ENCODE measurements around the gene CIITA. TPM values are rescaled to one million over a fixed set of nuclear protein-coding genes. Genes with fewer than 3 reads are reported as not detected.

Gene CIITA
- total RNA-seq, 1 experiment from 2014 or later, result 22.4 TPM

GRCh38 chr16:10932959-10933710, 56.1 kb downstream of the CIITA start:
- no peak for DNase-seq
- intact Hi-C loops (cut with micrococcal nuclease; ENCODE audit: unreplicated experiment), result no loop called here
- no peak overlapping the region for H3K27ac Mint-ChIP-seq (ENCODE audit: unreplicated experiment)
- CTCF ChIA-PET, result interaction anchor here (1.2 kb wide), 1 partner anchor 9 kb away, joined by 9 read pairs; the partner anchor contains the start of gene DEXI
- H3K4me1 Mint-ChIP-seq (ENCODE audit: low read depth, unreplicated experiment), result no peaks in the 10 kb centered on the region
- TF ChIP-seq CTCF (IDR thresholded peaks at IDR 0.05; ENCODE audit: unreplicated experiment), result no peak
- BruUV-seq (replicated peaks), result no TSS peak
- H3K4me3 Mint-ChIP-seq (ENCODE audit: low read depth, unreplicated experiment), result no peak overlapping the region
- H3K9me3 Mint-ChIP-seq (ENCODE audit: low read depth, unreplicated experiment), result no peaks in the 10 kb centered on the region
- H3K36me3 Mint-ChIP-seq (ENCODE audit: insufficient read depth, unreplicated experiment), result peaks cover 45% of the 10 kb centered on the region
- no peaks in the 10 kb centered on the region for H3K27me3 Mint-ChIP-seq (ENCODE audit: unreplicated experiment)

DNA sequence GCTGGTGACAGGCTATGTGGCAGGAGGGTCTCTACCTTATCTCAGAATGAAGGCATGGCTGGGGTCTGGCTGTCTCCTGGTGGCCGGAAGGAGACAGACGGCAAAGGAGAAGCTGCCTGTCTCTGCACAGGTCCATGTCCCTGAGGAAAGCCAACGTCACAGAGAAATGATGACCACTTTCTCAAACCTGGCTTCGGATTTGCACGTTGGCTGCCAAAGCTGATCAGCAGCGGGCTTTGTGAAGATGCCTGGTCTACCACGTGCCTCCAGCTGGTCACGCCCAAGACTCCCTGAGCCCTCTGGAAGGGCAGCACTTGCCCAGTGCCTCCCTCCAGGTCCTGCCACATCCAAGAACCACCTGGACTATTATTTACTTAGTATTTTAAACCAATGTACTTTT, 56.9 kb downstream of the CIITA start:
- Mint-ChIP-seq H3K27me3 (ENCODE audit: unreplicated experiment) (no peaks in the 10 kb centered on the region), H3K4me3 (ENCODE audit: low read depth, unreplicated experiment) (no peak overlapping the region), H3K9me3 (ENCODE audit: low read depth, unreplicated experiment) (no peaks in the 10 kb centered on the region), H3K36me3 (ENCODE audit: insufficient read depth, unreplicated experiment) (peaks cover 40% of the 10 kb centered on the region), H3K27ac (ENCODE audit: unreplicated experiment) (no peak overlapping the region), H3K4me1 (ENCODE audit: low read depth, unreplicated experiment) (peaks cover 5% of the 10 kb centered on the region)
- CTCF ChIA-PET, result no interaction called here
- BruUV-seq (replicated peaks), result no TSS peak
- no peak for TF ChIP-seq CTCF (IDR thresholded peaks at IDR 0.05; ENCODE audit: unreplicated experiment)
- no peak for DNase-seq
- intact Hi-C loops (cut with micrococcal nuclease; ENCODE audit: unreplicated experiment), result no loop called here

- no peak overlapping the region for H3K27ac Mint-ChIP-seq (ENCODE audit: unreplicated experiment)
- peaks cover 11% of the 10 kb centered on the region for H3K4me1 Mint-ChIP-seq (ENCODE audit: low read depth, unreplicated experiment)
- BruUV-seq (replicated peaks), result no TSS peak
- H3K36me3 Mint-ChIP-seq (ENCODE audit: insufficient read depth, unreplicated experiment), result peaks cover 40% of the 10 kb centered on the region
- H3K9me3 Mint-ChIP-seq (ENCODE audit: low read depth, unreplicated experiment), result no peaks in the 10 kb centered on the region
- CTCF ChIA-PET, result no interaction called here
- TF ChIP-seq CTCF (IDR thresholded peaks at IDR 0.05; ENCODE audit: unreplicated experiment), result no peak
- intact Hi-C loops (cut with micrococcal nuclease; ENCODE audit: unreplicated experiment), result no loop called here
- DNase-seq, result no peak
- H3K27me3 Mint-ChIP-seq (ENCODE audit: unreplicated experiment), result no peaks in the 10 kb centered on the region
- no peak overlapping the region for H3K4me3 Mint-ChIP-seq (ENCODE audit: low read depth, unreplicated experiment)
Measured at GRCh38 chr16:10934325-10935107, 57.5 kb downstream of the CIITA start.

DNA sequence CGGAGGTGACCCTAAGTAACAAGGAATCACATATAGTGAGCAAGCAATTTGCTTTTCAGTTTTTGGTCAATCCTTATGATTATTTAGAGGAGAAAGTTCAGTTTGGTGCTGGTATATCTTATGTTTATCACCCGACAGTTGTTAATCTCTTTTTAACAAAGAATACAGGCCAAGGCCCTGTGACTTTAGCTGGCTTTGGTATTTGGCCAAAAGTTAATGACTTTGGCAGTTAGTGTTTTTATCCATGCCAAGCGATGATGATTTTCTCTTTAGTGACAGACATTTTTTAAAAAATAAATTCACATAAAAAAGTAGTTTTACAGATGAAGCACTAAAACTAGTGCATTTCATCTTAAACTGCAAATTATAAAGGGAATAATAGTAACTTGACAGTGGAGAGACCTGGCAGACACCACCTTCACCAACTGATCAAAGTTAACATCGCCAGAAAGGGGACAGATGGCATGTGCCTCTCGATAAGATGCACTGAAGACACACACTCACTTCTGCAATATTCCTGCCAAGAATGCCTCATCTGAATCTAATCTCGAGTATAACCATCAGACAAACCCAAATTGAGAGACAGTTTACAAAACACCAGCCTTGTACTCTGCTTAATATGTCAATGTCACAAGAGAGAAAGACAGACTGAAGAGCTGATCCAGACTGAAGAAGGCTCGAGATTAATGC, 58.4 kb downstream of the CIITA start:
- CTCF ChIA-PET, result interaction anchor here (0.7 kb wide), 1 partner anchor 164 kb away, joined by 4 read pairs; no protein-coding TSS in a partner anchor
- H3K4me1 Mint-ChIP-seq (ENCODE audit: low read depth, unreplicated experiment), result peaks cover 20% of the 10 kb centered on the region
- H3K4me3 Mint-ChIP-seq (ENCODE audit: low read depth, unreplicated experiment), result no peak overlapping the region
- no peaks in the 10 kb centered on the region for H3K9me3 Mint-ChIP-seq (ENCODE audit: low read depth, unreplicated experiment)
- BruUV-seq (replicated peaks), result no TSS peak
- H3K36me3 Mint-ChIP-seq (ENCODE audit: insufficient read depth, unreplicated experiment), result peaks cover 42% of the 10 kb centered on the region
- TF ChIP-seq CTCF (IDR thresholded peaks at IDR 0.05; ENCODE audit: unreplicated experiment), result no peak
- intact Hi-C loops (cut with micrococcal nuclease; ENCODE audit: unreplicated experiment), result no loop called here
- no peak overlapping the region for H3K27ac Mint-ChIP-seq (ENCODE audit: unreplicated experiment)
- no peaks in the 10 kb centered on the region for H3K27me3 Mint-ChIP-seq (ENCODE audit: unreplicated experiment)
- no peak for DNase-seq

Measured in Calu3 (cell line).